ENCODE data around the gene ASS1.

Gene ASS1

GRCh38 chr9:130500340-130501180 is 55.8 kb downstream of the ASS1 start:
- no peak for DNase-seq

DNA sequence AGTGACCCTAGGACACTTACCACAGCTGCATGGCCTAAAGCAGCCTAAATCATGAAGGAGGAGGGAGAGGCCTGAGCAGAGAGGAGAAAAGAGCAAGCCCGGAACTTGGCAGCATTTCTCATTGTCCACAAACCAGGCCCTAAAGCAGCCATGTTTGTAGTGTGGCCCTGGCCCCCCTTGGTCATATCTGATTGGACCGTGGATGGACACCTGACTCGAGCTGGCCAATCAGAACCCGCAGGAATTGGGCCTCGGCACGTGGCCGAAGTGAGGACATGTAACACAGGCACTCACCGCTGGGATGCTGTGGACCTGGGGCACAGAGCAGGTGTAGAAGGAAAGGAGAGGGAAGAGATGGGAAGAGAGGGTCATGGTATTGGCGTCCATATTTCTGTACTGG is 56.9 kb downstream of the ASS1 start:
- DNase-seq, result no peak

GRCh38 chr9:130508218-130508617 is 63.5 kb downstream of the ASS1 start:
- no peak for DNase-seq

- DNase-seq, result no peak
Observed at GRCh38 chr9:130512199-130512598, 67.4 kb downstream of the ASS1 start.

GRCh38 chr9:130513078-130513477 is 68.3 kb downstream of the ASS1 start:
- DNase-seq, result no peak

- no peak for DNase-seq
Observed at GRCh38 chr9:130518233-130518632, 73.5 kb downstream of the ASS1 start.

GRCh38 chr9:130518943-130519799 is 74.4 kb downstream of the ASS1 start:
- DNase-seq, result no peak

- no peak for DNase-seq
Observed at GRCh38 chr9:130519927-130520326, 75.2 kb downstream of the ASS1 start.

DNA sequence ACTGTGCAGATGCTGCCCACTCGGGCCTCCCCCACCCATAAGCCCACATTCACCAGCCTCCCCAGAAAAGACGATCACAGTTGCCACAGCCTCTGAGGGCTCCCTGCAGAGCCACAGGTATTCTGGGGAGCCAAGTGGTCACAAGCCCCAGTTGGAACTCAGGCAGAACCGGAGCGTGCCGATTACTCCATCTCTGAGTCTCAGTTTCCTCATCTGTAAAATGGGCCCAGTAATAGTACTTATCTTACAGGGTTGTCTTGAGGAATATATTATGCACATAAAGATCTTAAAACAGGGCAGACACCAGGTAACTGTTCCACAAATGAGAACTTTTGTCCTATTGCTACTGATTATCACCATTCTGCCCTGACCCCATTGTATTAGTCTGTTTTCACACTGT is 77.0 kb downstream of the ASS1 start:
- DNase-seq, result no peak

GRCh38 chr9:130522233-130522808 is 77.6 kb downstream of the ASS1 start:
- DNase-seq, result no peak

- no peak for DNase-seq
Observed at GRCh38 chr9:130523921-130524320, 79.2 kb downstream of the ASS1 start.

DNA sequence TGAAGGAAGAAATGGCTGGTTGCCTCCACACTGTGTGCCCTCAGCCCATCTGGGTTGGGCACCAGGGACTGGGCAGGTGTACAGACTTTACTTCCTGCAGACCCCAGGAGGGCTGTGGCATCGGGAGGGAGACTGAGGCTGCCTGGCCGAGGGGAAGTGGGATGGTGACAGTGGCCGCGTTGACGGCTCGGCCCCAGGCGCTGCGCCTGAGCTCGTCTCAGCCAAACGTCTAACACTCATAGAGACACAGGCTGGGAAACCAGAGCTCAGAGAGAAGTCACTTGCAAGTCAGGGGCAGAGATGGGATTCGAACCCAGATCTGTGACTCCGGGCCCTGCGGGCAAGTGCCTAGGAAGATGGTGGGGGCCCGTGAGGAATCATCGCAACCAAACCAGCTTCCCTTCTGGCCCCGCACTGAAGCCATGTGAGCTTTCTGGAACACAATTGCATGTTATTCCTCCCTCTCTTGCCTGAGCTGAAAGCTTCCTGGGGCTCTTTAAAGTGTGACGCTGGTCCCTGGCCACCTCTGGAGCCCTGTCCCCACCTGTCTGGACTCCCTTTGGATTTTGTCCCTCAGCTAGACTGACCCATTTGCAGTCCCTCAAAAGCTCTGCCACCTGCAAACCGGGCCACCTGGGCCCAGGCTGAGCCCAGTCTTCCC is 81.6 kb downstream of the ASS1 start:
- no peak for DNase-seq

GRCh38 chr9:130526854-130527650 is 82.3 kb downstream of the ASS1 start:
- no peak for DNase-seq

- DNase-seq, result no peak
Observed at GRCh38 chr9:130527651-130528310, 83.0 kb downstream of the ASS1 start.

- DNase-seq, result no peak
Observed at GRCh38 chr9:130528674-130529073, 83.9 kb downstream of the ASS1 start.

DNA sequence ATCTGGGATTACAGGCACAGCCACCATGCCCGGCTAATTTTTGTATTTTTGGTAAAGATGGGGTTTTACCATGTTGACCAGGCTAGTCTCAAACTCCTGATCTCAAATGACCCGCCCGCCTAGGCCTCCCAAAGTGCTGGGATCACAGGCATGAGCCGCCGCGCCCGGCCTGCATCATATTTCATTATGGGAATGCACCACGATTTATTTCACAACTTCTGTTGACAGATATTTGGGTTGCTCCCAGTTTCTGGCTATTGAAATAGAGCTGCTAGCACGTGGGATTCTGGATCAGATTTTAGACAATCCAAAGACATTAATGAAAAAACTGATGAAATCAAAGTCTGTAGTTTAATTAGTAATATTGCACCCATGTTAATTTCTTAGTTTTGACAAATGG is 86.2 kb downstream of the ASS1 start:
- peak; percentile 66 for DNase-seq

DNA sequence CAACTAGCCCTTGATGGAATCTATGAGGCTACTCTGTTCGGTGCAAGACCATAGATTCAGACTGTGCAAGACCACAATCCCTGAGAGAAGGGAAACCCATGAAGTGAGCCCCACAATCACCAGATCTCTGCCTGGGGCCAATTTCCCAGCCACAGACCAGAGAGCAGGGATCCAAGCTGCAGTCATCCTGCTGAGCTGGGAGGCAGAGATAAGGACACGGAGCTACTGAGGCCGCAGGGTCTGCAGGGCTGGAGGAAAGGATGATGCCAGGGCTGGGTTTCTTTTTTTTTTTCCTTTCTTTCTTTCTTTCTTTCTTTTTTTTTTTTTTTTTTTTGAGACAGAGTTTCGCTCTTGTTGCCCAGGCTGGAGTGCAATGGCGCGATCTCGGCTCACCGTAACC is 86.9 kb downstream of the ASS1 start:
- no peak for DNase-seq

DNA sequence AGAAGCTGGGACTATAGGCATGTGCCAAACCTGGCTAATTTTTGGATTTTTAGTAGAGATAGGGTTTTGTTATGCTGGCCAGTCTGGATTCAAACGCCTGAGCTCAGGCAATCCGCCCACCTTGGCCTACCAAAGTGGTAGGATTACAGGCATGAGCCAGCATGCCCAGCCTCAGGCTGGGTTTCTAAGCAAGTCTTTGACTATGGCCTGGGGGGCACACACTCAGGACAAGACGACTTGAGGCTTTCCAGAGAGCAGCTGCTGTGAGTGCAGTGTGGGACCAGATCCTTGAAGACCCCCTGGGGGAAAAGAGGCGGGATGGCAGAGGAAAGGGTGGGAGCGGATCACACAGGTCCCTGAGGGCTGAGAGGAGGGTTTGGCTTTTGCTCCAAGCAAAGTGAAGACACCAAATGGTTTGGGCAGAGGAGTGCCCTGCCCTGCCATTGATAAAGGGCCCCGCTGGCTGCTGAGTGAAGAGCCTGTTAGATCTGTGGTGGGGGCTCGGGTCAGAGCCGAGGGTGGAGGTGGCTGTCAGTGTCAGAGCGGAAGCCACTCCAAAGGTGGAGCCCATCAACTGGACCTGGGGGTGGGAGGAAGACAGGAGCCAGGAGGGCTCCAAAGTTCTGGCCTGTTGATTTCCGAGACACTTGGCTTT is 87.8 kb downstream of the ASS1 start:
- DNase-seq, result no peak

DNA sequence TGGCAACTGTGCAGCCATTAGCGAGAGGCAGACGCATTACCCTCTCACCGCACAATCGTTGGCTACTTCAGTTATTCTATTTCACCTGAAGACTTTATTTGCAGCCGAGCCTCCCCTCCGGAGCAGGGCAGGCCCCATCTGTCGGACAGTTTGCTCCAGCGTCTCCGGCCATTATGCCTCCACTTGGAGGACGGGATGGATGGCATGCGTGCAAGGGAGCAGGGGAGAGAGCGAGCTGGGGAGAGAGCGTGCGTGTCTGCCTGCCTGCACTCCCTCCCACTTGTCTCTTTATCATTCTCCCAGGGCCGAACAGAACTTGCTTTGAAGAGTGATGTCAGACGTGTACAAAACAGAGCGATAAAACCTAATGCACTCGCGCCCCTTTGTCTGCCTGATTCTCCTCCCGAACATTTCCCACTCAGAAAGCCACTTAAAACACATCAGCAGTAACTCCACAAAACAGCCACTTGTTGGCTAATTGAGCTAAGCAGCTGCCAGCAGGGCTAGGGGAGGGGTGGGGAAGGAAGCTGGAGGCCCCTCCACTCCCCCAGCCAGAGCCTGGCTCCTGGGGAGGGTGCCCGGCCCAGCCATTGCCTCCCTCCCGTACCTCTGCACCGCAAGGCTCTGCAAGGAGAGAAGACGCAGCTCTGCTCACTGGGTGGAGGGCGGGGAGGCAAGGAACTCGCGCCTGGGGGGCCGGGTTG is 91.2 kb downstream of the ASS1 start:
- DNase-seq, result peak; percentile 44

DNA sequence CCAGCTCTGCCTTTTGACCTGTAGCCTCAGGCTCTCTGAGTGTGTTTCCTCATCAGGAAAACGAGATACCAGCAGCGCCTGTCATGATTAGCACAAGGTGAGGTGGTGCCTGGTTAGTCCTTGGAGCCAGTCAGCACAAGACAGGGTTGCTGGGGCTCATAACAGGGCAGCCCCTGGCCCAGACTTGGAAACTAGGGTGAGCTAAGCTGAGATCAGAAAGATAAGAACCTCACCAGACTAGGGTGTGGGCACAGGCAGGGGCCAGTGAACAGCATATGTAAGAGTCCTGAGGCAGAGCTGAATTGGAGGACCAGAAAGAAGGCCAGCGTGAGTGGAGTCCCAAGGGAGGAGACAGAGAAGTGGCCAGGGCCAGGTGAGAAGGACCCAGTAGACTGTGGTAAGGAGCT is 91.9 kb downstream of the ASS1 start:
- DNase-seq, result no peak

Measured in fibroblast of skin of scalp (primary cell).